K562 (cell line): Measurements from ENCODE around the gene FOXM1. TPM values are rescaled to one million over a fixed set of nuclear protein-coding genes. Genes with fewer than 3 reads are reported as not detected.

Source experiments
- ATAC-seq: fragments of 200-7000 bp; cut with Tn5 transposase; 3 replicates; pipeline ENCODE4 v1.9.1; 2020; ENCODE audit warnings: moderate library complexity
- BruUV-seq: library from RNA; stranded (reverse); fragments of 400-500 nt; replicated peaks from 2 replicates; lab custom pipeline; 2021; lab: Mats Ljungman, UMichigan
- CTCF ChIA-PET: fragments of 300-600 bp; formaldehyde crosslinking; extraction: SDS; loops from one replicate; lab custom pipeline; 2021; ENCODE audit warnings: low intra/inter-chr PET ratio; lab: Yijun Ruan, JAX
- POLR2A ChIA-PET: fragments of 300-600, 350-650 bp; sonication (Branson Sonifier 250); formaldehyde crosslinking; extraction: SDS; loops from one replicate; lab custom pipeline; 2021; ENCODE audit warnings: antibody characterized with exemption, inconsistent platforms; lab: Yijun Ruan, JAX
- DNase-seq, 4 experiments: peaks; one replicate each; pipeline versions ENCODE4 v3.0.0 to v3.0.0-alpha.2; 2011 to 2018; ENCODE audit warnings: low spot score in 3 of 4, mixed read lengths in 3 of 4; ENCODE audit errors: extremely low read depth in 1 of 4
- FAIRE-seq: peaks from 2 replicates; lab custom pipeline; 2011; peaks lifted over from hg19 to GRCh38; lab: Jason Lieb, UNC
- H2AFZ ChIP-seq: 2 replicates; pipeline ENCODE4 v1.6.0; 2011; ENCODE audit warnings: low read depth, low read length, control low read depth, inconsistent platforms
- H3K27ac ChIP-seq: fragments of 200-600 bp; 3 replicates; pipeline ENCODE4 v1.8.0; 2011; ENCODE audit warnings: low read depth, mild to moderate bottlenecking, control low read depth, inconsistent platforms, low read length, moderate library complexity, mixed read lengths; ENCODE audit errors: extremely low read depth
- H3K27me3 ChIP-seq, 2 experiments: fragments of 300-600 bp in 1 of 2; 2 replicates in 1 of 2; 3 replicates in 1 of 2; pipeline versions ENCODE4 v1.6.0 to v1.8.0; 2011; ENCODE audit warnings: inconsistent platforms in 2 of 2, low read length in 2 of 2, mild to moderate bottlenecking in 1 of 2, mixed read lengths in 1 of 2, moderate library complexity in 1 of 2; ENCODE audit not compliant: control insufficient read depth in 2 of 2, insufficient read depth in 2 of 2
- H3K36me3 ChIP-seq: fragments of 300-600 bp; 3 replicates; pipeline ENCODE4 v1.8.0; 2011; ENCODE audit warnings: mild to moderate bottlenecking, low read length, inconsistent platforms; ENCODE audit not compliant: control insufficient read depth, insufficient read depth
- H3K4me1 ChIP-seq, 2 experiments: fragments of 200-600 bp in 1 of 2; replicated peaks in 1 of 2; 2 replicates in 1 of 2; 3 replicates in 1 of 2; pipeline versions ENCODE4 v1.5.1 to v1.8.0; 2011; ENCODE audit warnings: inconsistent platforms in 2 of 2, low read length in 2 of 2, mild to moderate bottlenecking in 1 of 2, mixed read lengths in 1 of 2, moderate library complexity in 1 of 2; ENCODE audit not compliant: control insufficient read depth in 2 of 2, insufficient read depth in 2 of 2
- H3K4me2 ChIP-seq: 2 replicates; pipeline ENCODE4 v1.6.1; 2011; ENCODE audit warnings: low read length, control low read depth, inconsistent platforms, mixed read lengths; ENCODE audit not compliant: insufficient read depth
- H3K4me3 ChIP-seq: fragments of 200-600 bp; sonication (generic), shearing (Covaris generic); 2 replicates; pipeline ENCODE4 v1.5.1; 2016; ENCODE audit warnings: control low read depth, inconsistent platforms
- H3K79me2 ChIP-seq: fragments of 200-600 bp; 3 replicates; pipeline ENCODE4 v1.8.0; 2011; ENCODE audit warnings: low read length, inconsistent platforms; ENCODE audit not compliant: control insufficient read depth, insufficient read depth
- H3K9ac ChIP-seq, 2 experiments: 2 replicates each; pipeline versions ENCODE4 v1.6.0 to v1.6.1; 2011; ENCODE audit warnings: low read depth in 2 of 2, low read length in 2 of 2, control low read depth in 1 of 2, inconsistent platforms in 1 of 2, mild to moderate bottlenecking in 1 of 2, mixed read lengths in 1 of 2; ENCODE audit not compliant: insufficient read depth in 1 of 2
- H3K9me1 ChIP-seq: one replicate; pipeline ENCODE4 v1.6.0; 2011; ENCODE audit warnings: inconsistent platforms, mild to moderate bottlenecking, low read length, moderate library complexity; ENCODE audit not compliant: control insufficient read depth, insufficient read depth
- H3K9me3 ChIP-seq: replicated peaks from 2 replicates; pipeline ENCODE4 v1.5.1; 2011; ENCODE audit warnings: low read depth, low read length, inconsistent platforms; ENCODE audit not compliant: control insufficient read depth, insufficient read depth
- H4K20me1 ChIP-seq: replicated peaks from 2 replicates; pipeline ENCODE4 v1.6.1; 2011; ENCODE audit warnings: low read length, inconsistent platforms, mixed read lengths; ENCODE audit not compliant: control insufficient read depth, insufficient read depth
- CBFB ChIP-seq: sonication (generic); formaldehyde crosslinking; IDR thresholded peaks from 2 replicates; pipeline ENCODE4 v1.4.0; 2020; ENCODE audit warnings: mild to moderate bottlenecking, missing genetic modification reagents
- KDM5B ChIP-seq: fragments of 200-600 bp; sonication (generic); IDR thresholded peaks from 2 replicates; pipeline ENCODE4 v1.6.1; 2012; ENCODE audit warnings: low read depth, mild to moderate bottlenecking, moderate library complexity, low read length, control low read depth, inconsistent platforms; ENCODE audit not compliant: insufficient replicate concordance
- KLF10 ChIP-seq: fragments of 250-450 bp; sonication (Bioruptor Pico); IDR thresholded peaks from 2 replicates; pipeline ENCODE4 v1.6.1; 2021; ENCODE audit warnings: matching md5 sums
- MIER1 ChIP-seq: fragments of 450-650 bp; IDR thresholded peaks from 2 replicates; pipeline ENCODE4 v1.6.1; 2016; ENCODE audit warnings: antibody characterized with exemption, mild to moderate bottlenecking, low read depth
- PML ChIP-seq: IDR thresholded peaks from 2 replicates; pipeline ENCODE4 v1.6.1; 2012; ENCODE audit warnings: low read length, inconsistent platforms
- POLR2B ChIP-seq: fragments of 450-650 bp; IDR thresholded peaks from 2 replicates; pipeline ENCODE4 v1.6.1; 2018; ENCODE audit warnings: low read depth; ENCODE audit not compliant: partially characterized antibody
- SREBF1 ChIP-seq: fragments of 150-350 bp; IDR thresholded peaks from 2 replicates; pipeline ENCODE4 v1.6.1; 2014; ENCODE audit warnings: antibody characterized with exemption, low read depth, low read length, borderline replicate concordance
- SRSF7 ChIP-seq: fragments of 200-400 bp; formaldehyde crosslinking; optimal IDR thresholded peaks from 2 replicates; pipeline ENCODE3; 2017; ENCODE audit warnings: mild to moderate bottlenecking, low read depth, low read length
- ZNF121 ChIP-seq: sonication (generic); formaldehyde crosslinking; conservative IDR thresholded peaks from 2 replicates; pipeline ENCODE4 v1.8.0; 2022; ENCODE audit warnings: missing genetic modification reagents
- WGBS: fragments of 100-300 bp; shearing (Covaris generic); methylation state at CpG from one replicate; pipeline ENCODE4 v1.1.6; 2016; ENCODE audit warnings: low coverage, mixed read lengths; ENCODE audit not compliant: insufficient coverage; ENCODE audit errors: missing lambda C conversion rate; 5-methylcytosine and 5-hydroxymethylcytosine counted together
- in situ Hi-C: fragments of 300-500 bp; cut with MboI; formaldehyde crosslinking; loops from 4 replicates; pipeline ENCODE4 v1.15.0; 2018; ENCODE audit warnings: inconsistent platforms, mixed read lengths
- intact Hi-C: fragments of 100-400 bp; cut with micrococcal nuclease; formaldehyde crosslinking; loops from 2 replicates; pipeline ENCODE4 v1.14.2; 2022
- polyA plus RNA-seq, 8 experiments: library from polyadenylated mRNA; depleted of rRNA in 4 of 8; stranded (reverse) in 5 of 8; unstranded in 3 of 8; fragments of >200 nt; fragmentation: Nextera tagmentation in 2 of 8; fragmentation: Illumina TruSeq in 1 of 8; extraction: Ambion mirVana in 2 of 8; extraction: Trizol in 1 of 8; gene quantifications; 2 replicates each; pipeline versions ENCODE4 v1.2.1 to v1.2.3, GENCODE V29; 2011 to 2014; ENCODE audit warnings: inconsistent platforms in 1 of 8, missing spikeins in 1 of 8
- total RNA-seq, 7 experiments: library from RNA; depleted of rRNA in 6 of 7; stranded (reverse); fragments of >200 nt in 6 of 7; fragmentation: Illumina TruSeq in 2 of 7; extraction: Trizol in 2 of 7; gene quantifications; 2 replicates each; pipeline versions ENCODE4 v1.2.1 to v1.2.3, GENCODE V29; 2011 to 2021; ENCODE audit warnings: low replicate concordance in 1 of 7
- TF ChIP-seq, protein P1 (sequence below): fragments of 450-650 bp; formaldehyde crosslinking; IDR thresholded peaks from 2 replicates; pipeline ENCODE4 v1.4.0; 2022; ENCODE audit warnings: mild to moderate bottlenecking, moderate library complexity
- TF ChIP-seq, protein P2 (sequence below): sonication (generic); formaldehyde crosslinking; IDR thresholded peaks from 2 replicates; pipeline ENCODE4 v1.8.0; 2022; ENCODE audit warnings: mild to moderate bottlenecking, missing genetic modification reagents, borderline replicate concordance
- TF ChIP-seq, protein P3 (sequence below): fragments of 450-650 bp; IDR thresholded peaks from 2 replicates; pipeline ENCODE4 v1.6.1; 2017; ENCODE audit warnings: antibody characterized with exemption, mild to moderate bottlenecking
- TF ChIP-seq, protein P4 (sequence below): conservative IDR thresholded peaks from 2 replicates; pipeline ENCODE4 v1.6.1; 2011; ENCODE audit warnings: low read depth, mild to moderate bottlenecking, low read length; ENCODE audit not compliant: control insufficient read depth

FOXM1 gene
- total and polyA plus RNA-seq, 9 of the 15 experiments (the other 6 are each of a cell fraction or from before 2014, with no cell fraction given): 8.9 to 46.9 (median 17.2) TPM

DNA sequence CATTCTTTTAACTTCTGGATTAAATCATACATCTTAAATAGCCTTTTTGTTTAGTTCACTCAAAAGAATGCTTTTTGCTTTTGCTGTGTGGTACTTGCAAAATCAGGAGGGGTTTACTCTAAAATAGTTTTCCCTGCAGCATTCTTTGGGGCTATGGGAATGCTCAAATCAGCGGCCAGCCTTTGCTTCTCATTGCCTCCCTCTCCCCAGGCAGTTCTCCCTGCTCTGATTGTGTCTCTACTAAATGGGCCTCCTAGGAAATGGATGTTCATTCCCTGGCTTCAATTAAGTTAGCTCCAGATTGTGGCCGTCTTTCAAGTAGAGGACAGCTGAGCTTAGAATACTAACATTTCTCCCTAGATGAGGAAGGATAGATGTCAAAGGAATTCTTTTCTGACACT lies 18.1 kb upstream of the FOXM1 start:
- DNase-seq: no peak
- POLR2A ChIA-PET: interaction anchor here (0.6 to 1.0 kb wide), 2 partner anchors 17 to 184 kb away, joined by 3 to 7 read pairs; no protein-coding TSS in a partner anchor
- no peak for ATAC-seq
- intact Hi-C loops: no loop called here
- 0% methylated on average over 2 of the region's 2 CpGs for WGBS
- no peaks in the 10 kb centered on the region for H3K27me3 ChIP-seq
- H4K20me1 ChIP-seq: no peaks in the 10 kb centered on the region
- in situ Hi-C loops: no loop called here
- H3K27ac ChIP-seq: no peak overlapping the region
- H3K4me3 ChIP-seq: no peak overlapping the region
- H3K9ac ChIP-seq: no peak overlapping the region
- no peak overlapping the region for H2AFZ ChIP-seq
- peaks cover 8% of the 10 kb centered on the region for H3K79me2 ChIP-seq
- no peaks in the 10 kb centered on the region for H3K9me3 ChIP-seq
- CTCF ChIA-PET: no interaction called here
- H3K9me1 ChIP-seq: no peaks in the 10 kb centered on the region
- FAIRE-seq: no peak
- no peaks in the 10 kb centered on the region for H3K36me3 ChIP-seq
- BruUV-seq: no TSS peak
- peaks cover 2 to 13% of the 10 kb centered on the region in 2 experiments; a peak in 3 of 5 replicates for H3K4me1 ChIP-seq
- no peak overlapping the region for H3K4me2 ChIP-seq
- TF ChIP-seq, protein P1, sequence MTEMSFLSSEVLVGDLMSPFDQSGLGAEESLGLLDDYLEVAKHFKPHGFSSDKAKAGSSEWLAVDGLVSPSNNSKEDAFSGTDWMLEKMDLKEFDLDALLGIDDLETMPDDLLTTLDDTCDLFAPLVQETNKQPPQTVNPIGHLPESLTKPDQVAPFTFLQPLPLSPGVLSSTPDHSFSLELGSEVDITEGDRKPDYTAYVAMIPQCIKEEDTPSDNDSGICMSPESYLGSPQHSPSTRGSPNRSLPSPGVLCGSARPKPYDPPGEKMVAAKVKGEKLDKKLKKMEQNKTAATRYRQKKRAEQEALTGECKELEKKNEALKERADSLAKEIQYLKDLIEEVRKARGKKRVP (CRISPR knock-in tag): no peak
- TF ChIP-seq PML (no peak), SRSF7 (no peak), MIER1 (no peak), CBFB (CRISPR knock-in tag) (no peak), KLF10 (CRISPR knock-in tag) (no peak), SREBF1 (no peak), ZNF121 (CRISPR knock-in tag) (no peak), KDM5B (no peak), POLR2B (no peak)
- TF ChIP-seq, protein P2, sequence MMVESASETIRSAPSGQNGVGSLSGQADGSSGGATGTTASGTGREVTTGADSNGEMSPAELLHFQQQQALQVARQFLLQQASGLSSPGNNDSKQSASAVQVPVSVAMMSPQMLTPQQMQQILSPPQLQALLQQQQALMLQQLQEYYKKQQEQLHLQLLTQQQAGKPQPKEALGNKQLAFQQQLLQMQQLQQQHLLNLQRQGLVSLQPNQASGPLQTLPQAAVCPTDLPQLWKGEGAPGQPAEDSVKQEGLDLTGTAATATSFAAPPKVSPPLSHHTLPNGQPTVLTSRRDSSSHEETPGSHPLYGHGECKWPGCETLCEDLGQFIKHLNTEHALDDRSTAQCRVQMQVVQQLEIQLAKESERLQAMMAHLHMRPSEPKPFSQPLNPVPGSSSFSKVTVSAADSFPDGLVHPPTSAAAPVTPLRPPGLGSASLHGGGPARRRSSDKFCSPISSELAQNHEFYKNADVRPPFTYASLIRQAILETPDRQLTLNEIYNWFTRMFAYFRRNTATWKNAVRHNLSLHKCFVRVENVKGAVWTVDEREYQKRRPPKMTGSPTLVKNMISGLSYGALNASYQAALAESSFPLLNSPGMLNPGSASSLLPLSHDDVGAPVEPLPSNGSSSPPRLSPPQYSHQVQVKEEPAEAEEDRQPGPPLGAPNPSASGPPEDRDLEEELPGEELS (CRISPR knock-in tag): no peak
- TF ChIP-seq, protein P3, sequence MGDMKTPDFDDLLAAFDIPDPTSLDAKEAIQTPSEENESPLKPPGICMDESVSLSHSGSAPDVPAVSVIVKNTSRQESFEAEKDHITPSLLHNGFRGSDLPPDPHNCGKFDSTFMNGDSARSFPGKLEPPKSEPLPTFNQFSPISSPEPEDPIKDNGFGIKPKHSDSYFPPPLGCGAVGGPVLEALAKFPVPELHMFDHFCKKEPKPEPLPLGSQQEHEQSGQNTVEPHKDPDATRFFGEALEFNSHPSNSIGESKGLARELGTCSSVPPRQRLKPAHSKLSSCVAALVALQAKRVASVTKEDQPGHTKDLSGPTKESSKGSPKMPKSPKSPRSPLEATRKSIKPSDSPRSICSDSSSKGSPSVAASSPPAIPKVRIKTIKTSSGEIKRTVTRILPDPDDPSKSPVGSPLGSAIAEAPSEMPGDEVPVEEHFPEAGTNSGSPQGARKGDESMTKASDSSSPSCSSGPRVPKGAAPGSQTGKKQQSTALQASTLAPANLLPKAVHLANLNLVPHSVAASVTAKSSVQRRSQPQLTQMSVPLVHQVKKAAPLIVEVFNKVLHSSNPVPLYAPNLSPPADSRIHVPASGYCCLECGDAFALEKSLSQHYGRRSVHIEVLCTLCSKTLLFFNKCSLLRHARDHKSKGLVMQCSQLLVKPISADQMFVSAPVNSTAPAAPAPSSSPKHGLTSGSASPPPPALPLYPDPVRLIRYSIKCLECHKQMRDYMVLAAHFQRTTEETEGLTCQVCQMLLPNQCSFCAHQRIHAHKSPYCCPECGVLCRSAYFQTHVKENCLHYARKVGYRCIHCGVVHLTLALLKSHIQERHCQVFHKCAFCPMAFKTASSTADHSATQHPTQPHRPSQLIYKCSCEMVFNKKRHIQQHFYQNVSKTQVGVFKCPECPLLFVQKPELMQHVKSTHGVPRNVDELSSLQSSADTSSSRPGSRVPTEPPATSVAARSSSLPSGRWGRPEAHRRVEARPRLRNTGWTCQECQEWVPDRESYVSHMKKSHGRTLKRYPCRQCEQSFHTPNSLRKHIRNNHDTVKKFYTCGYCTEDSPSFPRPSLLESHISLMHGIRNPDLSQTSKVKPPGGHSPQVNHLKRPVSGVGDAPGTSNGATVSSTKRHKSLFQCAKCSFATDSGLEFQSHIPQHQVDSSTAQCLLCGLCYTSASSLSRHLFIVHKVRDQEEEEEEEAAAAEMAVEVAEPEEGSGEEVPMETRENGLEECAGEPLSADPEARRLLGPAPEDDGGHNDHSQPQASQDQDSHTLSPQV: no peak
- TF ChIP-seq, protein P4, sequence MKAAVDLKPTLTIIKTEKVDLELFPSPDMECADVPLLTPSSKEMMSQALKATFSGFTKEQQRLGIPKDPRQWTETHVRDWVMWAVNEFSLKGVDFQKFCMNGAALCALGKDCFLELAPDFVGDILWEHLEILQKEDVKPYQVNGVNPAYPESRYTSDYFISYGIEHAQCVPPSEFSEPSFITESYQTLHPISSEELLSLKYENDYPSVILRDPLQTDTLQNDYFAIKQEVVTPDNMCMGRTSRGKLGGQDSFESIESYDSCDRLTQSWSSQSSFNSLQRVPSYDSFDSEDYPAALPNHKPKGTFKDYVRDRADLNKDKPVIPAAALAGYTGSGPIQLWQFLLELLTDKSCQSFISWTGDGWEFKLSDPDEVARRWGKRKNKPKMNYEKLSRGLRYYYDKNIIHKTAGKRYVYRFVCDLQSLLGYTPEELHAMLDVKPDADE: no peak
